GM19025 (cell line): ENCODE data around the gene TSC22D3.
"Not testable (repeated sequence)": the region's sequence is repeated elsewhere in the genome, so short reads cannot be mapped to it uniquely, and the experiment has no call there.

Source experiments
- ATAC-seq: cut with Tn5 transposase; IDR thresholded peaks from one replicate; pipeline ENCODE4 v1.9.1; 2021; ENCODE audit warnings: mild to moderate bottlenecking, low read depth, moderate library complexity; ENCODE audit not compliant: unreplicated experiment

Gene TSC22D3

GRCh38 chrX:107684956-107685385 is 90.6 kb downstream of the TSC22D3 start:
- peak; percentile 94 for ATAC-seq

- ATAC-seq: no peak
These were observed 91.7 kb downstream of the TSC22D3 start for GRCh38 chrX:107683931-107684330.

- ATAC-seq: no peak
These were observed 92.3 kb downstream of the TSC22D3 start for GRCh38 chrX:107683124-107683895.

- ATAC-seq: no peak
These were observed 93.3 kb downstream of the TSC22D3 start for GRCh38 chrX:107682256-107682655.

GRCh38 chrX:107678957-107679740 is 96.4 kb downstream of the TSC22D3 start:
- no peak for ATAC-seq

GRCh38 chrX:107677909-107678308 is 97.7 kb downstream of the TSC22D3 start:
- ATAC-seq: no peak

GRCh38 chrX:107677501-107677901 is 98.1 kb downstream of the TSC22D3 start:
- ATAC-seq: no peak

- ATAC-seq: no peak
These were observed 98.8 kb downstream of the TSC22D3 start for GRCh38 chrX:107676559-107677378.

GRCh38 chrX:107675823-107676555 is 99.6 kb downstream of the TSC22D3 start:
- no peak for ATAC-seq

GRCh38 chrX:107675365-107675654 is 100.3 kb downstream of the TSC22D3 start:
- no peak for ATAC-seq

- ATAC-seq: peak; percentile 23
These were observed 100.9 kb downstream of the TSC22D3 start for GRCh38 chrX:107674480-107675364.

- ATAC-seq: peak; percentile 82
These were observed 101.6 kb downstream of the TSC22D3 start for GRCh38 chrX:107673933-107674479.

GRCh38 chrX:107673431-107673830 is 102.2 kb downstream of the TSC22D3 start:
- ATAC-seq: no peak

- no peak for ATAC-seq
These were observed 102.6 kb downstream of the TSC22D3 start for GRCh38 chrX:107672955-107673378.

GRCh38 chrX:107671256-107671655 is 104.3 kb downstream of the TSC22D3 start:
- ATAC-seq: not testable (repeated sequence)

GRCh38 chrX:107669885-107670628 is 105.5 kb downstream of the TSC22D3 start:
- ATAC-seq: no peak

- no peak for ATAC-seq
These were observed 106.3 kb downstream of the TSC22D3 start for GRCh38 chrX:107669261-107669660.

GRCh38 chrX:107668710-107669109 is 106.9 kb downstream of the TSC22D3 start:
- not testable (repeated sequence) for ATAC-seq
